Kidney (tissue), 14 donors: ENCODE results near the gene GDF15. TPM values are rescaled to one million over a fixed set of nuclear protein-coding genes. Genes with fewer than 3 reads are reported as not detected.

Source experiments
- DNase-seq, 5 donors: peaks; one replicate each; pipeline ENCODE4 v3.0.0-alpha.2; 2013 to 2020
- FAIRE-seq: peaks from 2 replicates; lab custom pipeline; 2012; peaks lifted over from hg19 to GRCh38; lab: Jason Lieb, UNC
- H3K27ac ChIP-seq, 2 donors: one replicate each; pipeline ENCODE4 v1.7.0; 2013; ENCODE audit warnings: low read depth in 2 of 2, low read length in 2 of 2, inconsistent platforms in 1 of 2
- H3K27me3 ChIP-seq: one replicate; pipeline ENCODE4 v1.7.1; 2013; ENCODE audit warnings: low read length, inconsistent platforms; ENCODE audit not compliant: control insufficient read depth, insufficient read depth
- H3K36me3 ChIP-seq, 3 donors: one replicate each; pipeline versions ENCODE4 v1.7.0 to v1.7.1; 2013; ENCODE audit warnings: low read length in 3 of 3, control low read depth in 1 of 3, inconsistent platforms in 1 of 3; ENCODE audit not compliant: insufficient read depth in 3 of 3, control insufficient read depth in 2 of 3
- H3K4me1 ChIP-seq, 3 donors: one replicate each; pipeline versions ENCODE4 v1.7.0 to v1.7.1; 2013; ENCODE audit warnings: low read length in 3 of 3, inconsistent platforms in 1 of 3, low read depth in 1 of 3; ENCODE audit not compliant: control insufficient read depth in 2 of 3, insufficient read depth in 2 of 3
- H3K4me3 ChIP-seq, 3 donors: one replicate each; pipeline versions ENCODE4 v1.7.0 to v1.8.1; 2013; ENCODE audit warnings: low read length in 3 of 3, control low read depth in 1 of 3, inconsistent platforms in 1 of 3
- H3K9ac ChIP-seq, 3 donors: one replicate each; pipeline versions ENCODE4 v1.7.0 to v1.7.1; 2013; ENCODE audit warnings: low read length in 3 of 3, control low read depth in 1 of 3, inconsistent platforms in 1 of 3
- H3K9me3 ChIP-seq, 3 donors: one replicate each; pipeline versions ENCODE4 v1.7.0 to v1.7.1; 2013; ENCODE audit warnings: low read length in 3 of 3, control low read depth in 1 of 3, inconsistent platforms in 1 of 3; ENCODE audit not compliant: control insufficient read depth in 2 of 3, insufficient read depth in 1 of 3
- CTCF ChIP-seq: IDR thresholded peaks from 3 replicates; pipeline ENCODE4 v1.5.1; 2012; ENCODE audit warnings: mild to moderate bottlenecking, moderate library complexity, borderline replicate concordance; ENCODE audit not compliant: insufficient read depth; ENCODE audit errors: extremely low read depth
- intact Hi-C: fragments of 100-400 bp; cut with DNase I; formaldehyde crosslinking; loops from one replicate; pipeline ENCODE4 v1.11.1; 2022
- polyA plus RNA-seq: library from polyadenylated mRNA; stranded (reverse); fragments of 350-450 nt; fragmentation: Illumina TruSeq; extraction: RNeasy Lipid Tissue Mini Kit (QIAGEN cat#74804); gene quantifications from one replicate; pipeline ENCODE4 v1.2.3, GENCODE V29; 2014; ENCODE audit warnings: low read depth, low replicate concordance; ENCODE audit not compliant: insufficient read depth
- total RNA-seq: library from RNA; stranded (reverse); fragmentation: NEBNext Ultra II Directional; extraction: Animal tissue kit (Norgen Biotek cat#: 25700); gene quantifications from one replicate; pipeline ENCODE4 v1.2.1, GENCODE V29; 2021
- donor health status: control.
- donor health status: control.
- donor health status: control.
- donor health status: control.
- donor health status: control.
- donor health status: DM: yes; HTN: yes; CAD: no.
- donor health status: Normal renal cell carcinoma (clear cell type).

Gene GDF15
- total and polyA plus RNA-seq, 2 donors from 2014 or later: 51.2 to 154 TPM

- H3K27me3 ChIP-seq: no peaks in the 10 kb centered on the region
- DNase-seq (no peak), FAIRE-seq (no peak)
- peaks cover 0 to 13% (median 6%) of the 10 kb centered on the region in 3 donors for H3K4me1 ChIP-seq
- H3K36me3 ChIP-seq: peaks cover 0 to 3% (median 2%) of the 10 kb centered on the region in 3 donors
- no peaks in the 10 kb centered on the region for H3K9me3 ChIP-seq
- no peak for TF ChIP-seq CTCF
- H3K9ac ChIP-seq: no peak overlapping the region
- intact Hi-C loops: no loop called here
- H3K27ac ChIP-seq: peak overlapping the region; percentile 29 to 51
- no peak overlapping the region for H3K4me3 ChIP-seq
These were observed 3.7 kb downstream of the GDF15 start for GRCh38 chr19:18389726-18390064.

GRCh38 chr19:18390065-18390907 is 4.3 kb downstream of the GDF15 start:
- H3K4me3 ChIP-seq: no peak overlapping the region
- peaks cover 0 to 7% (median 6%) of the 10 kb centered on the region in 3 donors for H3K4me1 ChIP-seq
- FAIRE-seq (no peak), DNase-seq (no peak)
- H3K9me3 ChIP-seq: no peaks in the 10 kb centered on the region
- H3K27me3 ChIP-seq: no peaks in the 10 kb centered on the region
- no peak for TF ChIP-seq CTCF
- no peak overlapping the region for H3K27ac ChIP-seq
- peaks cover 0 to 3% (median 2%) of the 10 kb centered on the region in 3 donors for H3K36me3 ChIP-seq
- H3K9ac ChIP-seq: no peak overlapping the region
- intact Hi-C loops: no loop called here

GRCh38 chr19:18391509-18392075 is 5.6 kb downstream of the GDF15 start:
- peaks cover 0 to 3% (median 2%) of the 10 kb centered on the region in 3 donors for H3K36me3 ChIP-seq
- peaks cover 0 to 6% (median 0%) of the 10 kb centered on the region in 3 donors for H3K4me1 ChIP-seq
- no peak overlapping the region for H3K9ac ChIP-seq
- TF ChIP-seq CTCF: no peak
- DNase-seq (no peak), FAIRE-seq (no peak)
- H3K27me3 ChIP-seq: no peaks in the 10 kb centered on the region
- intact Hi-C loops: no loop called here
- H3K9me3 ChIP-seq: no peaks in the 10 kb centered on the region
- H3K4me3 ChIP-seq: no peak overlapping the region
- no peak overlapping the region for H3K27ac ChIP-seq
